CD4-positive, alpha-beta T cell treated with Interleukin-2 at 100 ng/mL for 4 hours (primary cell): ENCODE measurements around the gene POLN.

ENCODE experiments used
- DNase-seq: peaks from one replicate; pipeline ENCODE4 v3.0.0-alpha.2; 2020; ENCODE audit warnings: low spot score

POLN gene

GRCh38 chr4:2104556-2105345 lies 137.2 kb downstream of the POLN start:
- DNase-seq: no peak

GRCh38 chr4:2103843-2104547 lies 137.9 kb downstream of the POLN start:
- no peak for DNase-seq

- DNase-seq: no peak
These were observed 138.6 kb downstream of the POLN start for GRCh38 chr4:2103127-2103842.

GRCh38 chr4:2102045-2102883 lies 139.7 kb downstream of the POLN start:
- DNase-seq: no peak

GRCh38 chr4:2101346-2102044 lies 140.4 kb downstream of the POLN start:
- DNase-seq: no peak

- no peak for DNase-seq
These were observed 145.8 kb downstream of the POLN start for GRCh38 chr4:2096073-2096609.

- DNase-seq: no peak
These were observed 146.5 kb downstream of the POLN start for GRCh38 chr4:2095236-2096072.

- DNase-seq: no peak
These were observed 147.4 kb downstream of the POLN start for GRCh38 chr4:2094545-2094944.

GRCh38 chr4:2093265-2093664 lies 148.7 kb downstream of the POLN start:
- no peak for DNase-seq

- no peak for DNase-seq
These were observed 149.3 kb downstream of the POLN start for GRCh38 chr4:2092669-2093053.

GRCh38 chr4:2091990-2092668 lies 149.8 kb downstream of the POLN start:
- no peak for DNase-seq

GRCh38 chr4:2090642-2091041 lies 151.3 kb downstream of the POLN start:
- DNase-seq: no peak

- DNase-seq: no peak
These were observed 152.7 kb downstream of the POLN start for GRCh38 chr4:2089222-2089621.

GRCh38 chr4:2087170-2087569 lies 154.8 kb downstream of the POLN start:
- DNase-seq: no peak

GRCh38 chr4:2085496-2085901 lies 156.4 kb downstream of the POLN start:
- no peak for DNase-seq

GRCh38 chr4:2084316-2084715 lies 157.6 kb downstream of the POLN start:
- DNase-seq: no peak

GRCh38 chr4:2083826-2084160 lies 158.1 kb downstream of the POLN start:
- DNase-seq: no peak

- no peak for DNase-seq
These were observed 158.7 kb downstream of the POLN start for GRCh38 chr4:2083116-2083825.

- no peak for DNase-seq
These were observed 159.3 kb downstream of the POLN start for GRCh38 chr4:2082627-2083026.
